Aorta (tissue), 5 donors: ENCODE measurements around the gene FAM76A. TPM values are rescaled to one million over a fixed set of nuclear protein-coding genes. Genes with fewer than 3 reads are reported as not detected.
"Not testable (repeated sequence)": the region's sequence is repeated elsewhere in the genome, so short reads cannot be mapped to it uniquely, and the experiment has no call there.

ENCODE experiments used
- ATAC-seq: fragments of 200-7000 bp; cut with Tn5 transposase; one replicate; pipeline ENCODE4 v1.9.1; 2022; ENCODE audit warnings: moderate library complexity; ENCODE audit not compliant: low FRiP score
- DNase-seq, 2 donors: peaks; one replicate each; pipeline ENCODE4 v3.0.0-alpha.2; 2020
- H3K27ac ChIP-seq, 2 donors: one replicate each; pipeline ENCODE4 v1.5.1; 2013; ENCODE audit warnings: low read length in 2 of 2, mild to moderate bottlenecking in 2 of 2, moderate library complexity in 2 of 2, control low read depth in 1 of 2, inconsistent platforms in 1 of 2, low read depth in 1 of 2
- H3K27me3 ChIP-seq, 2 donors: one replicate each; pipeline ENCODE4 v1.6.1; 2013; ENCODE audit warnings: control low read depth in 1 of 2, low read length in 1 of 2, mild to moderate bottlenecking in 1 of 2, moderate library complexity in 1 of 2; ENCODE audit not compliant: insufficient read depth in 2 of 2, control insufficient read depth in 1 of 2
- H3K36me3 ChIP-seq, 2 donors: one replicate each; pipeline ENCODE4 v1.6.1; 2013; ENCODE audit warnings: control low read depth in 1 of 2, low read length in 1 of 2, mild to moderate bottlenecking in 1 of 2; ENCODE audit not compliant: insufficient read depth in 2 of 2, control insufficient read depth in 1 of 2
- H3K4me1 ChIP-seq, 2 donors: one replicate each; pipeline ENCODE4 v1.6.1; 2013; ENCODE audit warnings: low read length in 2 of 2, control low read depth in 1 of 2, mild to moderate bottlenecking in 1 of 2, moderate library complexity in 1 of 2; ENCODE audit not compliant: insufficient read depth in 2 of 2, control insufficient read depth in 1 of 2
- H3K4me3 ChIP-seq, 2 donors: one replicate each; pipeline ENCODE4 v1.5.1; 2013; ENCODE audit warnings: low read length in 2 of 2, control low read depth in 1 of 2, mild to moderate bottlenecking in 1 of 2
- H3K9me3 ChIP-seq: one replicate; pipeline ENCODE4 v1.6.1; 2013; ENCODE audit warnings: mild to moderate bottlenecking, low read length; ENCODE audit not compliant: control insufficient read depth
- WGBS, 2 donors: extraction: QIAGEN DNeasy Blood & Tissue Kit; methylation state at CpG; one replicate each; pipeline ENCODE4 v1.1.7; 2013; 5-methylcytosine and 5-hydroxymethylcytosine counted together
- intact Hi-C, 2 donors: fragments of 100-400 bp; cut with DNase I; formaldehyde crosslinking; loops; one replicate each; pipeline versions ENCODE4 v1.14.2 to v1.15.0; 2022
- polyA plus RNA-seq, 2 donors: library from polyadenylated mRNA; stranded (reverse); fragments of 200-250 nt; gene quantifications; one replicate each; pipeline ENCODE4 v1.2.3, GENCODE V29; 2013
- total RNA-seq, 2 donors: library from RNA; stranded (reverse); fragmentation: NEBNext Ultra II Directional; extraction: Animal tissue kit (Norgen Biotek cat#: 25700); gene quantifications; one replicate each; pipeline ENCODE4 v1.2.1, GENCODE V29; 2021
- donor health status: healthy with polysubstance abuse.
- donor health status: Bipolar disorder and iron deficiency.
- donor health status: DM: no; HTN: no; CAD: no.
- donor health status: DM: no; HTN: no; CAD: no.
- donor health status: DM: yes; HTN: yes; CAD: no.

The FAM76A gene
- total and polyA plus RNA-seq, 4 donors: 5.9 to 18.9 (median 11.2) TPM

DNA sequence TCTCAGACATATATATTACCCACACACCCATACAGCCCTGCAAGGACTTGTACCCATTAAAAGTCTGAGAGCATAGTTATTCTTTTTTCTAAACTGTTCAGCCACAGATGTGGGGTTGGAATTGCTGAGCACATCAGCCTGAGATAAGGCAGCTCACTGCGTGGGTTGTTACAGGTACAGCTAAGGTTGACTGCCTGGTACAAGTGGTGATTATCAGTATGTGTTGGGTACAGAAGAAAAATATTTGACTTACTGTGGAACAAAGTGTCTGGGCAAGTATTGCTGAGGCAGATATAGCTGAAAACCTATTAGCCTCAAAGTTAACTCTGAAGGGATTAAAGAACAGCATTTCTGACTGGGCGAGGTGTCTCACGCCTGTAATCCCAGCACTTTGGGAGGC, 52.3 kb downstream of the FAM76A start:
- intact Hi-C loops: no loop called here
- peaks cover 0 to 5% of the 10 kb centered on the region in 2 donors for H3K4me1 ChIP-seq
- WGBS, 2 donors: 81 to 89% methylated on average over 3 of the region's 3 CpGs
- ATAC-seq (no peak), DNase-seq (no peak)
- H3K9me3 ChIP-seq: no peaks in the 10 kb centered on the region
- H3K27ac ChIP-seq: no peak overlapping the region
- no peak overlapping the region for H3K4me3 ChIP-seq
- no peaks in the 10 kb centered on the region for H3K36me3 ChIP-seq
- H3K27me3 ChIP-seq: no peaks in the 10 kb centered on the region

DNA sequence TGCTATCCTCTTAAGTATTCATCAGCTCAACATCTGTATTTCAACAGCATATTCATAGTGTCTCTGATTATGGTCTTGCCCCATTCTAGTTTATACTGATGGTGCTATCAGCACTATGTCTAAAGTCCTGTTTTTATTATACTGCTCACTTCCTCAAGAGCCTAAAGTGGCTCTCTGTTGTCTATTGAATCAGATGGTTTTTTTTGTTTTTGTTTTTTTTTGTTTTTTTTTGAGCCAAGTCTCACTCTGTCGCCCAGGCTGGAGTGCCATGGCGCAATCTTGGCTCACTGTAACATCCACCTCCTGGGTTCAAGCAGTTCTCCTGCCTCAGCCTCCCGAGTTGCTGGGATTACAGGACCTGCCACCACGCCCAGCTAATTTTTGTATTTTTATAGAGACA, 53.4 kb downstream of the FAM76A start:
- Histone ChIP-seq H3K27me3 (no peaks in the 10 kb centered on the region), H3K9me3 (no peaks in the 10 kb centered on the region), H3K4me1 (peaks cover 0 to 5% of the 10 kb centered on the region in 2 donors), H3K36me3 (no peaks in the 10 kb centered on the region), H3K27ac (no peak overlapping the region), H3K4me3 (no peak overlapping the region)
- ATAC-seq (no peak), DNase-seq (no peak)
- intact Hi-C loops: no loop called here
- 79 to 82% methylated on average over 4 of the region's 4 CpGs for WGBS, 2 donors

DNA sequence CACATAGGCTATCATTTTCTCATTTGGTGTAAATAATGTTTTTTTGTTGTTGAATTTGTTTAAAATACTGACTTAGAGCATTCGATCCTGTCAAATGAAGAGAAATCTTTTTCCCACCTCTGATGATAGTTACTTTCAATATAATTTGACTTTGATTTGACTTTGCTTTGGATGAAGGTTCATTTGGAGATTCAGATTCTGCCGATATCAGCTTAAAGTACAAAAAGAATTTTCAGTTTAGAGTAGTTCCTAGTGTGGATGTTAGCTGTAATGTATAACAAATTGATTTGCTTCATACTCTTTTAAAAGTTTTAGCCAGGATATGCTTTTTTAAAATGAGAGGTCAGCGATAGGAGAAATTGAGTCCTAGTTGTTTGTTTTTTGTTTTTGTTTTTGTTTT, 57.2 kb downstream of the FAM76A start:
- Histone ChIP-seq H3K9me3 (no peaks in the 10 kb centered on the region), H3K27ac (no peak overlapping the region), H3K4me3 (no peak overlapping the region), H3K36me3 (no peaks in the 10 kb centered on the region), H3K27me3 (no peaks in the 10 kb centered on the region), H3K4me1 (peaks cover 0 to 3% of the 10 kb centered on the region in 2 donors)
- DNase-seq (no peak), ATAC-seq (no peak)
- WGBS, 2 donors: 91 to 94% methylated on average over 3 of the region's 3 CpGs
- intact Hi-C loops: no loop called here

DNA sequence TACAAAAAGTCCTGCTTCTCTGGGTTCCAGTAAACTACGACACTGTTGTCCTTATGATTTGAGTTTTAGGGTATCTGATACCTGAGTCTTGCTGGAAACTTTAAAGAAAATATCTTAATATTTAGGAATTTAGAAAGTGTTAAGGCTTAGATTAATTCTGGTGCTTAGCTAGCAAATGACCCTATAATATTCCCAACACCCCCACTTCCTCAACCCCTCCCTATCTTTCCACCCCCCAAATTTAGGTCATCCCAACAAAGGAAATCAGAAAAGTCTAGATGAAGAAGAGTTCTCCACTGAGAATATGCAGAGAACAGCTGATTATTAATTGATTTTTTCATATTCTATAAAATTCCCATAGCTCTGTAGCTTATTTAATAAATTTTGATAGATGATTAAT, 58.9 kb downstream of the FAM76A start:
- no peak for DNase-seq
- ATAC-seq: no peak
- intact Hi-C loops: no loop called here
- Histone ChIP-seq H3K27me3 (no peaks in the 10 kb centered on the region), H3K4me3 (no peak overlapping the region), H3K36me3 (no peaks in the 10 kb centered on the region), H3K27ac (no peak overlapping the region), H3K4me1 (peaks cover 3% of the 10 kb centered on the region in 2 donors), H3K9me3 (no peaks in the 10 kb centered on the region)
- WGBS, 2 donors: 98 to 100% methylated on average over 1 of the region's 1 CpG

DNA sequence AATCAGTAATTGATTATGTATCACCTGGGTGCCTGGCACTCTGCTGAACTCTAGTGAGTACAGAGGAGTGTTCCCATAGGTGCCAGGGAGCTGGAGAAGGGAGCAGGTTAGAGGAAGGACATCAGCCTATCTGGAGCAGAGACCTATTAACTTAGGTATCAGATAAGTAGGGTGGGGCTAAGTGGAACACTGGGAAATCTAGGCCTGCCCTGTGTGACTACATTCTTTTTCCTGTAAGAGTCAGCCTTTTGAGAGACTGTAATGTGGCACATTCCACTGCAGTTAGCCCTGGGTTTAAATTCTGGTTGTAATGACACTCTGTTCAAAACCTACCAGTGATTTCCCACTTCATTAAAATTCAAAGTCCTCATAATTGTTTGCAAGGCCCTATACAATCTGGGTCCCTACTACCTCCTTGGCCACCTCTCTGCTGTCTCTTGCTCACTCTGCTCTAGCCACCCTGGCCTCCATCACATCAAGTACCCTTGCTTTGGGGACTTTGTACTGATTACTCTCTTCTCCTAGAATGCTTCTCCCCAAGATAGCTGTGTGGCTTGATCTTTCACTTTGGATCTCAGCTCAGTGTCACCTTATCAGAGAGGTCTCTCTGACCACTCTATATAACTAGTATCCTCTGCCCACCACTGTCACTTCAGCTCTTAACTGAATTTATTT, 60.2 kb downstream of the FAM76A start:
- Histone ChIP-seq H3K36me3 (peaks cover 1 to 3% of the 10 kb centered on the region in 2 donors), H3K27ac (no peak overlapping the region), H3K4me3 (no peak overlapping the region), H3K4me1 (peaks cover 3% of the 10 kb centered on the region in 2 donors), H3K9me3 (no peaks in the 10 kb centered on the region), H3K27me3 (no peaks in the 10 kb centered on the region)
- no peak for ATAC-seq
- intact Hi-C loops: no loop called here
- DNase-seq: no peak

DNA sequence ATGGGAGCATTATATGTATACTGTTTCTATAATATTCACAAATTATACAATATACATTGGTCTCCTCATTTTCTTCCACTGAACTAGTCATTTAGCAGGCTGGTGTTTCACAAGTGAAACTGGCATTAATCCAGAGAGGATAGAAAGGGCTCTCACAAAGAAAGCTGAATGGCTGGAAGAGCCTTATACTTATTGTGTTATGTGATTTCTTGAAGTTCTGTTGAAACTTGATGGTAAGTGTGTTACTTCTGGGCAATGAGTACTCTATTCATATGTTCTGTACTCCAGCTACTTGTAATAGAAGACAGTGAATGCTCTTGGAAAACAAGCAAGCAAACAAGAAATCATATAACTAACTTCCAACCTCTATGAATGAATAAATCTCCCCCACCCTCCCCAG, 62.1 kb downstream of the FAM76A start:
- Histone ChIP-seq H3K9me3 (no peaks in the 10 kb centered on the region), H3K4me1 (peaks cover 3% of the 10 kb centered on the region in 2 donors), H3K36me3 (peaks cover 2 to 3% of the 10 kb centered on the region in 2 donors), H3K27me3 (no peaks in the 10 kb centered on the region), H3K4me3 (no peak overlapping the region), H3K27ac (no peak overlapping the region)
- intact Hi-C loops: no loop called here
- ATAC-seq (no peak), DNase-seq (no peak)

DNA sequence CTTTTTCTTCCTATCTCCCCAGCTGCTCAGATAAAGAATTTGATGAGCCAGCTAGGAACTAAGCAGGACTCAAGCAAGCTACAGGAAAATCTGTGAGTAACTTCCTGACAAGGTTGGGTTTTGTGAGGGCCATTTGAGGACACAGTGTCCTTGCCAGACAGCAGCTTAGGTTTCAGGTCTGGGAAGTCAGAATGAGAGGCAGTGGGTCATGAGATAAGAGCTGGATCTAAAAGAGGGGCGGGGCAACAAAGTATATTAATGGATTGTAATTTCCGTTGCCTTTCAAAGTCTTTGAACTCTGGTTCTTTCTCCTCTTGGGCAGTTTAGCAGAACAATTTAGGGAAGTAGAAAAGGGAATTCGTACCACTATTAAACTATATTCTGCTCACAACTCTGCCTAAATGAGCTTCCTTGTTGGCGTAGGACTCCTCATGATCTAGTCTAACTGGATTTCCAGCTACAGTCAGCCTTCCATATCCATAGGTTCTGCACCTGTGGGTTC, 63.8 kb downstream of the FAM76A start:
- no peak overlapping the region for H3K27ac ChIP-seq
- 80 to 86% methylated on average over 4 of the region's 4 CpGs for WGBS, 2 donors
- intact Hi-C loops: no loop called here
- no peaks in the 10 kb centered on the region for H3K9me3 ChIP-seq
- no peak for DNase-seq
- peak; percentile 41 for ATAC-seq
- H3K4me3 ChIP-seq: no peak overlapping the region
- H3K27me3 ChIP-seq: no peaks in the 10 kb centered on the region
- H3K36me3 ChIP-seq: peaks cover 3 to 5% of the 10 kb centered on the region in 2 donors
- H3K4me1 ChIP-seq: peaks cover 3% of the 10 kb centered on the region in 2 donors

DNA sequence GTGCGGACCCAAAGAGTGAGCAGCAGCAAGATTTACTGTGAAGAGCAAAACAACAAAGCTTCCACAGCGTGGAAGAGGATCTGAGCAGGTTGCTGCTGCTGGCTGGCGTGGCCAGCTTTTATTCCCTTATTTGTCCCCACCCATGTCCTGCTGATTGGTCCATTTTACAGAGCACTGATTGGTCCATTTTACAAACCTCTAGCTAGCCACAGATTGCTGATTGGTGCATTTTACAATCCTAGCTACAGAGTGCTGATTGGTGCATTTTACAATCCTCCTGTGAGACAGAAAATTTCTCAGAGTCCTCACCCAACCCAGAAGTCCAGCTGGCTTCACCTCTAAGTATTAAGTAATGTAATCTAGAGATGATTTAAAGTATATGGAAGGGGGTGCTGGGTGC, 64.5 kb downstream of the FAM76A start:
- H3K4me3 ChIP-seq, H3K27me3 ChIP-seq, H3K4me1 ChIP-seq, DNase-seq, H3K36me3 ChIP-seq, ATAC-seq, intact Hi-C loops, H3K9me3 ChIP-seq, H3K27ac ChIP-seq: not testable (repeated sequence)
- 95 to 99% methylated on average over 3 of the region's 3 CpGs for WGBS, 2 donors

DNA sequence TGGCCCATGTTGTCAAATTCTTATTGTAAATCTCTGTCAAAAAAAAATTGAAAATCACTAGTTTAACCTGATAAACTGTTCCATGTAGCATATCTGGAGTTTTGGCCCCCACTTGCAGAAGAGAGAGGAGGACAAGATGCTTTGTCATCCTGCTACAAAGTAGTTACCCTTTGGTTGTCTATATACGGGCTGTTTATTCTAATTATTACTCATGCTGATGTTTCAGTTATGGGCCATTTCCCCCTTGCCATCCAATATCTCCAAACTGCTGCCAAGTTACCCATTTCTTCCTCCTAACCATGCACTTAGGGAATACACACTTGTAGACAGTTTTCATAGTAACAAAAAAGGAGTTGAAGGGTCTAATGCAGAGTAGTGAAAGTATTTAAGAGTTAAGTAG, 69.8 kb downstream of the FAM76A start:
- ATAC-seq (no peak), DNase-seq (no peak)
- H3K4me3 ChIP-seq: no peak overlapping the region
- intact Hi-C loops: no loop called here
- 48 to 52% methylated on average over 1 of the region's 1 CpG for WGBS, 2 donors
- H3K36me3 ChIP-seq: peaks cover 0 to 10% of the 10 kb centered on the region in 2 donors
- H3K27ac ChIP-seq: no peak overlapping the region
- no peaks in the 10 kb centered on the region for H3K27me3 ChIP-seq
- H3K9me3 ChIP-seq: no peaks in the 10 kb centered on the region
- H3K4me1 ChIP-seq: no peaks in the 10 kb centered on the region
